GM08714 (cell line): ENCODE data around the gene LGMN.
"Not testable (repeated sequence)": the region's sequence is repeated elsewhere in the genome, so short reads cannot be mapped to it uniquely, and the experiment has no call there.

Experiments
- H3K4me3 ChIP-seq: fragments of 200-500 bp; sonication (Bioruptor generic); 2 replicates; pipeline ENCODE4 v1.5.1; 2014; ENCODE audit warnings: mild to moderate bottlenecking, low read length, inconsistent platforms
- ZNF274 ChIP-seq: IDR thresholded peaks from 2 replicates; pipeline ENCODE4 v1.6.1; 2012; ENCODE audit warnings: mild to moderate bottlenecking, low read depth, low read length

The LGMN gene

GRCh38 chr14:92774572-92774971, 26.1 kb upstream of the LGMN start:
- H3K4me3 ChIP-seq: no peak overlapping the region
- no peak for TF ChIP-seq ZNF274

GRCh38 chr14:92770484-92770883, 22.1 kb upstream of the LGMN start:
- H3K4me3 ChIP-seq: no peak overlapping the region
- TF ChIP-seq ZNF274: no peak

GRCh38 chr14:92768795-92769194, 20.4 kb upstream of the LGMN start:
- no peak for TF ChIP-seq ZNF274
- H3K4me3 ChIP-seq: no peak overlapping the region; the same call in 1 of the 2 replicates

- not testable (repeated sequence) for H3K4me3 ChIP-seq
These were observed 19.8 kb upstream of the LGMN start for GRCh38 chr14:92768236-92768635.

- not testable (repeated sequence) for H3K4me3 ChIP-seq
These were observed 15.5 kb upstream of the LGMN start for GRCh38 chr14:92763666-92764631.

GRCh38 chr14:92760524-92760805, 12.0 kb upstream of the LGMN start:
- TF ChIP-seq ZNF274: no peak
- H3K4me3 ChIP-seq: no peak overlapping the region; the same call in 1 of the 2 replicates

- no peak for TF ChIP-seq ZNF274
- H3K4me3 ChIP-seq: no peak overlapping the region; the same call in 1 of the 2 replicates
These were observed 11.5 kb upstream of the LGMN start for GRCh38 chr14:92759679-92760523.

- TF ChIP-seq ZNF274: no peak
- no peak overlapping the region for H3K4me3 ChIP-seq
These were observed 10.9 kb upstream of the LGMN start for GRCh38 chr14:92759300-92759678.

- no peak for TF ChIP-seq ZNF274
- H3K4me3 ChIP-seq: no peak overlapping the region
These were observed 8.0 kb upstream of the LGMN start for GRCh38 chr14:92756446-92756845.

GRCh38 chr14:92755495-92755894, 7.1 kb upstream of the LGMN start:
- no peak for TF ChIP-seq ZNF274
- H3K4me3 ChIP-seq: no peak overlapping the region

GRCh38 chr14:92754966-92755365, 6.5 kb upstream of the LGMN start:
- no peak for TF ChIP-seq ZNF274
- H3K4me3 ChIP-seq: no peak overlapping the region

GRCh38 chr14:92753250-92753649, 4.8 kb upstream of the LGMN start:
- no peak overlapping the region for H3K4me3 ChIP-seq
- no peak for TF ChIP-seq ZNF274

- H3K4me3 ChIP-seq: no peak overlapping the region
- TF ChIP-seq ZNF274: no peak
These were observed 3.4 kb upstream of the LGMN start for GRCh38 chr14:92751819-92752218.

- no peak for TF ChIP-seq ZNF274
- H3K4me3 ChIP-seq: peak overlapping the region; percentile 60; the same call in 1 of the 2 replicates
These were observed 2.6 kb upstream of the LGMN start for GRCh38 chr14:92750994-92751400.

- peak overlapping the region; percentile 60; the same call in 1 of the 2 replicates for H3K4me3 ChIP-seq
These were observed 1.8 kb upstream of the LGMN start for GRCh38 chr14:92750222-92750728.
